Epidermal melanocyte (primary cell): Measurements from ENCODE around the gene MTHFD2L.

Source experiments
- DNase-seq: peaks from one replicate; pipeline ENCODE4 v3.0.0; 2011; ENCODE audit warnings: low spot score; ENCODE audit not compliant: insufficient read length

MTHFD2L gene

DNA sequence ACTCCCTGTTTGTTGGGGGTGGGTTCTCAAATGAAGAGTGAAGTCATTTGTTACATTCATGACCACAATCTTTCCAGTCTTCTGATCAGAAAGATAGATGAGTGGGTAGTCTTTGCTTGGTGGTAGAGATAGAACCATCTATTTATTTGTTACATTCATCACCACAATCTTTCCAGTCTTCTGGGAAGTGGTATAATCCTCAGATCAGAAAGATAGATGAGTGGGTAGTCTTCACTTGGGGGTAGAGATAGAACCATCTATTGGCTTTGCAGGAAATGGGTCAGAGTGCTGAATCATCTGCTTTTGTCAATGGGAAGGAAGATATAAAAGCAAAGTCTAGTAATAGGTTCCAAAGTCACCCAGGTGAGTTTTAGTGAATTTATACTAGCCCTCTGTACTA, 86.1 kb downstream of the MTHFD2L start:
- DNase-seq, result no peak

DNA sequence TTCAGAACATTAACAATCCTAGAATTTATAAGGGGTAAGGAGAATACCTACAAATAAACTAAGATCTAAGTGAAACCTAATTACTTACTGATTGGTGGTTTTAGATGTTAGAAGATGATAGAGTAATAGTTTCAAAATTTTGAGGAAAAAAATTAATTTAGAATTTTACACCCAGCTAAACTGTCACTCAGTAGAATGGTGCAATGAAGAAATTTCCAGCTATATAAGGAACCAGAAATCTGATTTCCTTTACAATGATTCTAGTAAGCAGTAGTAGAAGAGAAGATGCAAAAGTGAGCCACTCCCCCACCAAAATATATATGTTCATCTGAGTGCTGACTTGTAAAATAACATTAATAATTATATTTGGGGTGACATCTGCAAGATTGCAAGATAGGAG, 95.0 kb downstream of the MTHFD2L start:
- no peak for DNase-seq

DNA sequence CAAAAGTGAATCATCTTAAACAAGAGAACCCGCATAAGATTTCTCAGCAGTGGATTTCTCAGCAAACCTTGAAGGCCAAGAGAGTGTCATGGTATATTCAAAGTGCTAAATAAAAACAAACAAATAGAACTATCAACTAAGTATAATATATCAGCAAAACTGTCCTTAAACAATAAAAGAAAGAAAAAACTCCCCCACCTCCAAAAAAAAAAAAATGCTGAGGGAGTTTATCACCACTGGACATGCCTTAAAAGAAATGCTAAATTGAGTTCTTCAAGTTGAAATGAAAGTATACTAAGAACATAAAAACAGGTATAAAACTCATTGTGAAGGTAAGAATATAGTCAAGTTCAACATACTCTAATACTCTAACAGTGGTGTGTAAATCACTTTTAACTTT, 96.5 kb downstream of the MTHFD2L start:
- DNase-seq, result no peak

DNA sequence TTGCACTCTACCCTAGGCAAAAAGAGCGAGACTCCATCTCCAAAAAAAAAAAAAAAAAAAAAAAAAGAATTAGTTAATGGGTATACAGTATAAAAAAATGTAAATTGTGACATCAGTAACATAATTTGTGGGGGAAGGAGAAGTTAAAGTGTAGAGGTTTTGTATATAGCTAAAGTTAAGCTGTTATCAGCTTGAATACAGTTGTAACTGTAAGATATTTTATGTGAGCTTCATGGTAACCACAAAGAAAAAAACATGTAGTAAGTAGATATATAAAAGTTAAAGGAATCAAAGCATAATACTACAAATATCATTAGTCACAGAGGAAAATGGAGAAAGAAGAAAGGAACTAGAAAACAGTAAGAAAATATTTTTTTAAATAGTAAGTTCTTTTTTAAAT, 97.2 kb downstream of the MTHFD2L start:
- DNase-seq, result no peak

DNA sequence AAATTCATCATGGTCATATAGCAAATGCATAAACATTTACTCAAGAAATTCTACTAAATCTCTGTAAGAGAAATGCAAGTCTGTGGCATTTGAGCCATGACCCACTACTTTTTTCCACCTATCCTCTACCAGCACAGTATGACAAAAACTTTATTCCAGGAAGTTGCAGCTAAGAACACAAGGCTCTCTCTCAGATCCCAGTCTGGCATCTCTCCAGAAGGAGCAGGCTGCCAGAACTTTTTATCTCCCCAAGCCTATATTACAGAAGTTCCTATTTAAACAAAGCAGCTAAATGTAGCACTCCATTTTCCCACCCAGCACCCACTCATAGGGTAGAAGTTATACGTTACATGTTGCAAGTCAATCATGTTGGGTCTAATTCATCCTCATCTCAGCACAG, 101.0 kb downstream of the MTHFD2L start:
- DNase-seq, result no peak

DNA sequence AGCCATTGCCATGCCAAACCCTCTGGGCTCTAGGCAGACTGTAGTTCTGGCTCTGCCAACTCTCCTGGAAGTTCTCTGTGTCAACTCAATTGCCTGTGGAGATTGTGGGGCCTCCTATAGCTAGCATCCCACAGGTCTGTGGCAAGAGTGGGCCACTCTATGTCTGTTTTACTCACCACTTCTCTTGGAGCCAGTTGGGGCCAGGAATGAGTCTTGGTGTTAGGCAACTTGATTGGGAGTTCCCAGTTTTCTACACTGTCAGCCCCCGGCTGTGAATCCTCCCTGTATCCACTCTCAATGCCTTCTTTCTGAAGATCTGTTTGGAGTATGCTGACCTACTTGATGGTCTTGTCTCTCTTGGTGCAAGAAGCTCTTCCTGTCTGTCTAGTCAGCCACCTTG, 102.1 kb downstream of the MTHFD2L start:
- DNase-seq, result no peak

DNA sequence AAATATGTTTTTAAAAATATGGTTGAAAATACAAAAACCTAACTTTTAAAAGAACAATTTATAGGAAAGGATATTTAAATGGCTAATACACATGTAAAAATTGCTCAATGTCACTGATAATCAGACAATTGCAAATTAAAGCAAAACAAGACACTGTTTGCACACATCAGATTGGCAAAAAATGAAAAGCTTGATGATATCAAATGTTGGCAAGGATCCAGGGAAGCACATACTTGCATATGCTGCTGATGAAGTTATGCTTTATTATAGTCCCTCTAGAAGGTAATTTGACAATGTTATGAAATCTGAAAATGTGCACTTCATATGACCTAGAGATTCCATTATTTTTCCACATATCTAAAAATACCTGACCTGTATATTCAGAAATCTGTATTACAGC, 104.6 kb downstream of the MTHFD2L start:
- DNase-seq, result no peak

DNA sequence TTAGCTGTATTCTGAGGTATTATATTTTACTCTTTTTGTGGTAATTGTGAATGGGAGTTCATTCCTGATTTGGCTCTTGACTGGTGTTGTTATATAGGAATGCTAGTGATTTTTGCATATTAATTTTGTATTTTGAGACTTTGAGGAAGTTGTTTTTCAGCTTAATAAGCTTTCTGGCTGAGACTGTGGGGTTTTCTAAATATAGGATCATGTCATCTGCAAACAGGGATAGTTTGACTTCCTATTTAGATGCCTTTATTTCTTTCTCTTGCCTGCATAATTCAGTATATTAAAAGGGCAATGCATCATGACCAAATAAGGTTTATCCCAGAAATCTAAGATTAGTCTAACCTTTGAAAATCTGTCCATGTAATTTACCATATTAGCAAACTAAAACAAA, 105.6 kb downstream of the MTHFD2L start:
- DNase-seq, result no peak

DNA sequence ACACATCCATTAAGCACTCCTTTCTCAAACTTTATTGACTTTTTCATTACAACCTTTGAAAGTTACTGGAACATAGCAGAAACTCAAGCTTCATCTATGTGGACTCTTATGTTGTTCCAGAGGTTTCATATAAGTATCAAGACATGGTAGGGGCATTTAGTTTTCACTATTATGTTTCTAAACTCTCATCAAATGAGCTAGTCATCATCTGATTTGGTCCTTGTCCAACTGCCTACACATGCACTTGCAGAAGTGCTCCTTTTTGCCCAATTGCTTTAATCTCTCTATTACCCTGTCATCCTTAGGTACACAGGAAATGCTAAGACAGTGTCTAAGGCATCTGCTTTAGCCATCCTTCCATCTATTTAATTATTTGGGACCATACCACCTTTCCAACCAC, 108.2 kb downstream of the MTHFD2L start:
- no peak for DNase-seq

DNA sequence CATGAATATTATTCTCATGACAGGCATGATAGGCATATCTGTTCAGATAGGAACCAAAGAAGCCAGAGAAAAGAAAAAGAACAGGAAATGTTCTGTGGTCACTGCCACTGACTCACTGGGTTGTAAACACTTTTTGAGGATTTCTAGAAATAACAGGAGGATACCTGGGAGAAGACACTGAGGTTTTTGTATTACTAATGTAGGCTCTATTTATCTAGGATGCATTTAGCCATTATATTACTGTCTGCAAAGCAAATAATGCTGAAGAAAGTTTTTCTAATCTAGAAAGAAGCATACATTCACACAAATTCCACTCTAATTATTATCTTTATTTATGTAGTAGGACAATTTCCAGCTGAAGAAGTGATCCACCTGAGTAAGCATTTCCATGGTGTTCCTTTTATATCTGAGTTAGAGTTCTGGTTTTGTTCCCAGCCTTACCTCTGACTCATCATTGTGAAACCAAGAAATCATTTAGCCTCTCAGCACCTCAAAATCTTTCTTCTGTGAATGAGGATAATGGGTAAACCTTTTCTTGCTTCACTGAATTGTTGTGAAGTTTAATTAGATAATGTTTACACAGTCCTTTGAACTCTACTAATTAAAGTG, 110.2 kb downstream of the MTHFD2L start:
- DNase-seq, result no peak

DNA sequence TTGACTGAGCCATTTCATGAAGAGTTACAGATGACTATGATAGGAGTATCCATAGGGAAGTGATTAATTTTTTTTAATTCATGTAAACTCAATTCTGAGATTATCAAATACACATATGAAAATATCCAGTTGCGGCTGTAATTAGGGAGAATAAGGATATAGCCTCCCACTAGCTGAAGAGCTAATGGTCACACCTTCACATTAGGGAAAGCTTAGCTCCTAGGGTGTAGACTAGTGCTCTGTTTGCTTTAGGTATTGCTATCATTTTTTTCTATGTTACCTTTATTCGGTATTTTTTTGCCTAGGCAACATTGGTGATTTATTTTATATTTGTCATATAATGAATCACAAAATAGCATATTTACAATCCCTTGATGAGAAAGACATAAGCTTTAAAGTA, 110.7 kb downstream of the MTHFD2L start:
- no peak for DNase-seq

DNA sequence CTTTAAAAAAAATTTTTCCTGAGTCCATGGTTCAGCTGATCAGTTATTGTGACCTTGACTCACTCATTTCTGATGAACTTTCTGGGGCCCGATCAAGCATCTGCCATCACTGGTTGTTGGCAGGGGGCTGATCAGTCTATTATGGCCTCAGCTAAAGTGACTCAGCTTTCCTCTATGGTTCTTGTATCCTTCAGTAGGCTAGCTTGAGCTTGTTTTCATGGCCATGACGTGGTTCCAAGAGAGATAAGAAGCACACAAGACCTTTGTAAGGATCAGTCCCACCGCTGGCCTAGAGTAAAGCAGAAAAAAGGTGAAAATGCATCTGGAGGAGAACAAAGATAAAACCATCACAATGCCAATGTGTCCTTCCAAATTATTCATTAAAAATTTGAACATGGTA, 120.6 kb downstream of the MTHFD2L start:
- DNase-seq, result no peak

DNA sequence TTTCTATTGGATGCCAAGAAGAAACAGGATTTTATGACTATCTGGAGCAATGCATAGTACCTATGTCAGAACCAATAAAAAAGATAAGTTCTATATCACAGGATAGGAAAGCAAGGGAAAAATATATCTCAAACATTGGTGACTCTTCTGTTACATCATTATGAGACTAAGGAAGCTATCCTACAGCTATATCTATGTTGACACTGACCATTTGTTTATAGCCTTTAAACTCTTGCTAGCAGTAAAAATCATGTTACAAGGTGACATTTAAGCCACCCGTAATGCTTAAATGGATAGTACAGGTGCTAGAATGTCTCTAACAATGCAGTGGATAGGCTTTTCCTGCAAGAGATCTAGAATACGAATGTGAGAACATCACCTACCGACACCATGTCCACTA, 121.8 kb downstream of the MTHFD2L start:
- DNase-seq, result no peak

DNA sequence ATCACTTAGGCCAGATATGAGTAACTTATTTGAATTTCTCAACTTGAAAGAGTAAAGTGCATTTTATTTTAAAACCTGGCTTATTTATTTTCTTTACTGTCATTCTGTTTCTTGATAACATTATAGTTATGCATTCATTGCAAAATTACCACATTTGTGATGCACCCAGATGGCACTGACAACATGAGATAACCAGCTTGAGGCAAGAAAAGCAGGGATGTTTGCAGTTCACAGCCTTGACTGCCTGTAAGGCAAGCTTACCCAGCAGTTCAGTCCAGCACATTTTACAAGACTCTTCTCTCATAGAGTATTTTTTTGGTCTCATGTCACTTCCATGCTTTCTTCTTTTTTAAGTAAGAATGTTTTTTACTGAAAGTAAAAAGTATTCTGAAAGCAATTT, 125.0 kb downstream of the MTHFD2L start:
- DNase-seq, result no peak

DNA sequence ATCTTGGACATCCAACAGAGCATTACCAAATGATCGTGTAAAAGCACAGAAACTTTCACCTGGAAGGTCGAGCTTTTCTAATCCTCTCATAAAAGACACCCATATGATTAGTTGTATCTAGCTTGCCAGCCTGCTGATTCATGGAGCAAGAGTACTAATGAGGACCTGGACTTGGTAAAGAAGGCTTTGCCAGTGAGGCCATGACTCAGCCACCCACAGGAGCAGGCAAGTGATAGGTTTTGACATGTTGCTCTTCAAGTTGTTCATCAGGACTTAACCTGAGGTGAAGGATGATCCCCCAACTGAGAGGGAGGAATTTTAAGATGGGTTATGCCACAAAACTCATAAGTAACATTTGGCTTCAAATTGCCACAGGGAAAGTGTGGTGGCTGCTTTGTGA, 125.7 kb downstream of the MTHFD2L start:
- no peak for DNase-seq

DNA sequence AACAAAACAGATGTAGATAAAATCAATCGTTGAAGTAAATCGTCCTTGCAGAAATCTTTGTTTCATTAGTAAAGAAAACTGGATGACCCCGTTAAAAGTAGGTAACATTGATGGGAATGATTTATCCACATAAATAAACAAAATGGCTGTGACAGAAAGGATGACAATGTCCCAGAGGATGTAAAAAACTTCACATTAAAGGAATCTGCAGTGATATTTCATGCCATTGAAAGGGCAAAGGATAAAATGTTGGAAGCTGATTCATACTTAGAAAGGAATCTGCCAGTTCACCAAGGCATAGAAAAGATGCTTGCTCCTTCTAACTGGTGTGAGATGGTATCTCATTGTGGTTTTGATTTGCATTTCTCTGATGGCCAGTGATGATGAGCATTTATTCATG, 126.1 kb downstream of the MTHFD2L start:
- peak; percentile 15 for DNase-seq

DNA sequence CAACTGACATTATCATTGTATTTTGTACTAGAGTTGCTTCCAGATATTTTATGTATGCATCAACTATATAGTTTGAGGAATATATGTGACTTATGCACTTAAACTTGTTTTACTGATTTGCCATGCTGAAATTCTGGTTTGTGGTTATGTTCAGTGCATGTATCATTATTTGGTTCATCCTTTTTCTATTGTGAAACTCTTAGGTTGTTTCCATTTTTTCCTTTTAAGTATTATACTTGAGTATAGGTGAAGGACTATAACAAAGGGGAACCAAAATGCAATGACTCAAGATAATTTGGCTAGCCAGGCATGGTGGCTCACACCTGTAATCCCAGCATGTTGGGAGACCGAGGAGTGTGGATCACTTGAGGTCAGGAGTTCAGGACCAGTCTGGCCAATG, 129.2 kb downstream of the MTHFD2L start:
- DNase-seq, result no peak

DNA sequence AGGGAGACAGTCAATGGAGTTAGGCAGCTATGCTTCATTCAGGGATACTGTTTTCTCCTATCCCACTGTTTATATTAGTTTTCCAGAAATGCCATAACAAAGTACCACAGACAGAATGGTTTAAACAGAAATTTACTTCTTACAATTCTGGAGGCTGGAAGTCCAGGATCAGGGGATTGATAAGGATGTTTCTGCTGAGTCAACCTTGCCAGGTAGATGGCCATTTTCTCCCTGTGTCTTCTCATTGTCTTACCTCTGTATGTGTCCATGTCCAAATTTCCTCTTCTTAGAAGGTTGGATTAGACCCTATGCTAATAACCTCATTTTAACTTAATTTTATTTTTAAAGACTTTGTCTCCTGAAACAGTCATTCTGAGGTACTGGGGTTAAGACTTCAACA, 129.9 kb downstream of the MTHFD2L start:
- DNase-seq, result no peak

DNA sequence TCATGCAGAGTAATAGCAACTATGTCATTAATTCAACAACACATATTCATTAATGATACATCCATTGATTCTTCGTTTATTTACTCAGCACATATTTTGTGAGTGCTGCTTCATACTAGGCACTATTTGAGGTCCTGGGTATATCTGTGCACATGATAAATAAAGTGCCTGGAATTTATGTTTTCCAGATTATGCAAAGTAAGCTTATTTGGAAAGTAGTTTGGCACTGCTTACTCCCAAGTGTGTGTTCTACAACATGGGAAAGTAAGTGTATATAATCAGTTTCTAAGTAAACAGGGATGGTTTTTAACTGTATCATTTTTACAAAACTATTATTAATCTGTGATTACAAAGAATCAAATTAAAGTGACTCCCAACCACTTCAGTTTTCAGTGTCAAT, 133.6 kb downstream of the MTHFD2L start:
- DNase-seq, result no peak

DNA sequence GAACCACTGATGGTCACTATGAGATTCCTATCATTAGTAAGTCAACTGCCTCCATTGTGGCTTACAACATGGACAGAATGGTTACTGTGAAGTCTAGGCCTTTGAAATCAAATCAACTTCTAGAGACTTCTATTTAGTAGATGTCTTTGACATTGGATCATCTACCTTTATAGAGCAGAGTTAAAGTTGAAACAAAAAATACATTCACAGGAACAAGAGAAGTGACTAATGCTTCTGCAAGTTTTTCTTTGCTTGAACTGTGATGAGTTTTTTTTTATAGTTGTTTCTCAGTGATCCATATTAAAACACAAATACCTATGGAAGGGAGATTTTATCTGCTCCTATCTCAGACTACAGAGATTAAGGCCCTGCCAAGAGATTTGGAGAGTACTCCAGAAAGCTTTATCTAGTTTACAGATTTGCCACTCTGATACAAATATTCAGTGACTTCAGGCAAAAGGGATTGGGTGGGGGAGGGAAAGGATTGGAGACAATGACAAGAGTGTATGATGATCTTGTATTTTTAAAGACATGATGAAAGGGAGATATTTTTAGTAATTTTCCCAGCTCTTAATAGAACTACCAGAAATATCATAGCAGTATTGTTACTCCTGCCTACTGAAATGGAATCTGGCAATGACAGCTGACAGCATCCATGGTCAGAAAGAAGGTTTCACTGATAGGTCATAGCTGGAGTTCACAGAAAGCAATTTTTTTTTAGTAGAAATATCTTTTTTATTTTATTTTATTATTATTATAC, 134.4 kb downstream of the MTHFD2L start:
- DNase-seq, result no peak

DNA sequence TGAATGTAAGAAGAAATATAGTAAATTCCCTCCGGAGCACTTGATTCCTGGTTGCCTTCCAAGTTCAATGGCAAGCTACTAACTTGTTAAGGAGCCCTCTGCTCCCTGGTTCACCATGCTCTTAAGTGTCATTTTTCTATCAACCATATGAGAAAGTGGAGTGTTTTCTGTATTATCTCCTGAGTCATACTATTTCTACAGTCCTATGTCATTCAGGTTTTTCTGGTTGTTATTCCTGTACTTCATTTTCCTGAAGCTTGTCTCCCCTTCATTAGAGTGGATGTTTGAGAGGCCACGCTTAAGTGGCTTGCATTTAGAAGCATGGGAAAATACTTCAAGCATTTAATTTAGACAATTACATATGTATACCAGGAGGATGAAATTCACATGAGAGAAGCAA, 135.6 kb downstream of the MTHFD2L start:
- no peak for DNase-seq

DNA sequence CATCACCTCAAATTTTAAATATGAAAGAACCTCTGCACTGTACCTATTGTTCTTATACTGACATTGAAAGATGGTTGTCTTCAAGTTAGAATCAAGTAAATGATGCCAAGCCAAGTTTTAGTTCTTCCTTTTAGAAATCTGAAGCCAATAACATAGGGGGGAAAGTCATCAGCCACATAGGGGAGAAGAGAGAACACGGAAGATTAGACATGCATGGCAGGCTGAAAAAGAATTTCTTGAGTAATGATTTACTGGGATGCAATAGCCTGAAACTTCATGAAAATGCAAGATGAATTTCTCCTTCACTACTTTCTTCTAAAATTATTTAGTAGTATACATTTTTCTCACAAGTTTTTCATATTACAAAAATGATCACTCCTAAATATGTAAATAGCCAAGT, 136.8 kb downstream of the MTHFD2L start:
- DNase-seq, result no peak

DNA sequence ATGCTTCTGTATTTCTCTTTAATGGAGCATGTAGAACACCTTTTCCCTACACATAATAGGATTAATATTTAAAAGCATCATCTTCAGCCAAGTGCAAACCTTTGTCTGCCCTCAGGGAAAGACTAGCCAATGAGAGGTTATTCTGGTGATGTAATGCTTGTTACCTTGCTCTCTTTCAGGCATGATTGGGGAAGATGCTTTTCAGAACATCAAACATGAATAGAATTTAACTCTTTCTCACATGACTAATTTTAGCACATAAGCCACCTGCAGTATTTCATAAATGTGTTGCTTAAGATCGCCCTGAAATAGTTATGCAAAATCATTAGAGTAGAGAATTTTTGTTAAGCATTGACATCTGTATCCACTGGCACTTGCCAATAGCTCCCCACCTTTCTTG, 139.6 kb downstream of the MTHFD2L start:
- no peak for DNase-seq
